22Rv1 (cell line): ENCODE results near the gene NAV3.
"Not testable (repeated sequence)": the region's sequence is repeated elsewhere in the genome, so short reads cannot be mapped to it uniquely, and the experiment has no call there.

ENCODE experiments used
- H3K27ac ChIP-seq: fragments of 450-650 bp; 2 replicates; pipeline ENCODE4 v1.5.1; 2017
- ZFX ChIP-seq: fragments of 450-650 bp; IDR thresholded peaks from 2 replicates; pipeline ENCODE4 v1.6.1; 2017; ENCODE audit warnings: antibody characterized with exemption, borderline replicate concordance
- TF ChIP-seq, protein P1 (sequence below): fragments of 450-650 bp; IDR thresholded peaks from 2 replicates; pipeline ENCODE4 v1.5.1; 2017; ENCODE audit warnings: mild to moderate bottlenecking

NAV3 gene

GRCh38 chr12:78244916-78245507, 414.3 kb downstream of the NAV3 start:
- TF ChIP-seq, protein P1, sequence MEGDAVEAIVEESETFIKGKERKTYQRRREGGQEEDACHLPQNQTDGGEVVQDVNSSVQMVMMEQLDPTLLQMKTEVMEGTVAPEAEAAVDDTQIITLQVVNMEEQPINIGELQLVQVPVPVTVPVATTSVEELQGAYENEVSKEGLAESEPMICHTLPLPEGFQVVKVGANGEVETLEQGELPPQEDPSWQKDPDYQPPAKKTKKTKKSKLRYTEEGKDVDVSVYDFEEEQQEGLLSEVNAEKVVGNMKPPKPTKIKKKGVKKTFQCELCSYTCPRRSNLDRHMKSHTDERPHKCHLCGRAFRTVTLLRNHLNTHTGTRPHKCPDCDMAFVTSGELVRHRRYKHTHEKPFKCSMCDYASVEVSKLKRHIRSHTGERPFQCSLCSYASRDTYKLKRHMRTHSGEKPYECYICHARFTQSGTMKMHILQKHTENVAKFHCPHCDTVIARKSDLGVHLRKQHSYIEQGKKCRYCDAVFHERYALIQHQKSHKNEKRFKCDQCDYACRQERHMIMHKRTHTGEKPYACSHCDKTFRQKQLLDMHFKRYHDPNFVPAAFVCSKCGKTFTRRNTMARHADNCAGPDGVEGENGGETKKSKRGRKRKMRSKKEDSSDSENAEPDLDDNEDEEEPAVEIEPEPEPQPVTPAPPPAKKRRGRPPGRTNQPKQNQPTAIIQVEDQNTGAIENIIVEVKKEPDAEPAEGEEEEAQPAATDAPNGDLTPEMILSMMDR: no peak
- no peak for TF ChIP-seq ZFX
- no peak overlapping the region for H3K27ac ChIP-seq

GRCh38 chr12:78248321-78248720, 417.6 kb downstream of the NAV3 start:
- TF ChIP-seq, protein P1: no peak
- no peak for TF ChIP-seq ZFX
- H3K27ac ChIP-seq: no peak overlapping the region

DNA sequence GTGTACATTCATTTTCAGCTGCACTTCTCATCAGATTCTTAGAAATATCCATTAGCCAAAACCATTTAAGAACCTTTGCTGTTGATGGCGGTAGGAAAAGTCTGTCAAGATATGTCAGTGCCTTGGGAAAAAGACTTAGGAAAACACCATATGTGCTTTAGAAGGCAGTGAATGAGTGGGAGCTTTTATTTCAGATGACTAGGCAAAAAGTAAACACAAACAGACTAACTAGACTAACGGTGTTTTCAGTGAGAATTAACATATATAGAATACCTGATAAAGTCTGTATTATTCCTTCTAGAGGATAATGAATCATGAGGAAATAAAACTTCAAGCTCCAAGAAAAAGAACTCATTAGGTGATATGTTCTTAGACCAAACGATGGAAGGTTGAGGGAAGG, 418.9 kb downstream of the NAV3 start:
- no peak for TF ChIP-seq ZFX
- H3K27ac ChIP-seq: no peak overlapping the region

GRCh38 chr12:78257662-78258061, 427.0 kb downstream of the NAV3 start:
- H3K27ac ChIP-seq: not testable (repeated sequence)

DNA sequence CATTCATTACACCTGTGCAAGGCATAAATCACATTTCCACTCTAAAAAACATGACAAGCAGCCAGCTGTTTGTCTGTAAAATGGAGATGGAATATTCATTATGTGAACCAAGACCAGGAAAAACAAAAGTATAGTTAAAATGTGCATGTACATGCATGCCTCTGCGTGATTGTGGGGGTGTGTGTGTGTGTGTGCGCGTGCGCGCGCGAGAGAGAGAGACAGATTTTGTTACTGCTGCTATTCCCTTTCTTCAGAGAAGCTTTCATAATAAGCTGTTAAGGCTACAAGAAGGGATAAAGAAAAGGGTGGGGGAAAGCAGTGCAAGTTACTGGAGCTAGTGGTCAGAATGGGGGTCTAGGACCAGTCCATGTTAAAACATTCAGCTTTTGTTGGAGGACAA, 430.3 kb downstream of the NAV3 start:
- no peak overlapping the region for H3K27ac ChIP-seq
- TF ChIP-seq, protein P1: no peak
- TF ChIP-seq ZFX: no peak

- no peak overlapping the region for H3K27ac ChIP-seq
- TF ChIP-seq, protein P1: no peak
- TF ChIP-seq ZFX: no peak
These were observed 431.2 kb downstream of the NAV3 start for GRCh38 chr12:78261901-78262300.
